OCI-M2 (cell line): Measurements from ENCODE around the gene ARMH1.
"Not testable (repeated sequence)": the region's sequence is repeated elsewhere in the genome, so short reads cannot be mapped to it uniquely, and the experiment has no call there.

Experiments
- DNase-seq: peaks from one replicate; lab custom pipeline; 2025; ENCODE audit not compliant: unreplicated experiment; lab: John Stamatoyannopoulos, UW

ARMH1 gene

DNA sequence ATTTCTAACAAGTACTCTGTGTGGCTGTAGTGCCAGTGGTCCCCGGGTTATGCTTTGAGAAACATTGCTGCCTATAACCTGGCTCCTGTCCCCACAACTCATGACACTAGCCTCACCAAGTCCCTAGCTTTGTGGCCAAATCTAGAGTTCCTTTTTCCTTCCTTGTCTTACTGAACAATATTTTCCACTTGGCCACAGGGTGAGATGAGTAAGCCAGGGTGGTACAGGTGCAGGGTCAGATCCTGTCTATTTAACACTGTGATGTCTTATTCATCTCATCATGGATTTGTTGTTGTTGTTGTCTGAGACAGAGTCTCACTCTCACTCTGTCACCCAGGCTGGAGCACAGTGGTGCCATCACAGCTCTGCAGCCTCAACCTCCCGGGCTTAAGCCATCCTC is 18.6 kb downstream of the ARMH1 start:
- DNase-seq = no peak

DNA sequence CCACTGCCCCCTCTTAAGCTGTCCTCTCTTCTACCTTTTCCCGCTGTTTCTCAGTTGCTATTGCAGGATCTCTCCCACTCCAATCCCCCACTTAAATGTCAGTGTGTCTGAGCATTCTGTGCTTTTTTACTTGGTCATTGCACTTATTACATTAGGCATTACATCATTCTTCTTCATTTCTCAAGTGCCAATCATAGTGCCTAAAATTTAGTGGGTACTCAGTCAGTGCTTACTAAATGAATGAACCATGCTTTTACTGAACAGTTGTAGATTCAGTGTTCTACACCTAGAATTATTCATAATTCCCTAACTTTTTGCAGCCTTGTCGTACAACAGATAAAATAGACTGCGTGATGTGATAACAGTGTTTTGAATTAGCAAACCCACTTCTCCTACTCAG is 19.4 kb downstream of the ARMH1 start:
- DNase-seq = no peak

DNA sequence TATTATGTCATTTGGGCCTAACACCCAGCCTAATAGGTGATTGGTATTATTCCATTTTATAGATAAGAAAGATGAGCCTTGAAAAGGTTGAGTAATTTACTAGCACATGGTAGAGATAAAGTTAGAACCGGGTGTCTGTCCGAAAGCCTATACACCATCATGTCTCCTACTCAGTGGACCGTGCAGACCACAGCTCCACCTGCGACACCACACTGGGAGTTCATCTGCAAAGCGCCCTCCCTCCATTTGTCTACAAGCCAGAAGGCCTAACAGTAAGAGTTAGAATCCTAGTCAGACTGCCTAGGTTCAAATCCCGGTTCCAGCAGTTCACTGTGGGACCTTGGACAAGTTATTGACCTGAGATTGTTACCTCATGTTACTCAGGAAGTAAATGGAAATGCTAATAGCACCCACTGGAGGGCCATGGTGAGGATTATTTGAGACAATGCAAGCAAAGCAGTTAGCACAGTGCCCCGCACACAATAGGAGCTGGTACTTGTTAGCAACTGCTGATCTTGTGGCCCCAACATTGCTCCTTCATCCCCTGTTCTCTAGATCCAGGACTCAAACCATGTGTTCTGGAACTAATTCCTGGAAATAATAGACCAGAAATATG is 20.5 kb downstream of the ARMH1 start:
- DNase-seq = no peak

GRCh38 chr1:44695671-44696070 is 21.2 kb downstream of the ARMH1 start:
- no peak for DNase-seq

GRCh38 chr1:44696101-44696500 is 21.6 kb downstream of the ARMH1 start:
- DNase-seq = no peak

- DNase-seq = no peak
These were observed 22.4 kb downstream of the ARMH1 start for GRCh38 chr1:44696789-44697345.

- DNase-seq = no peak
These were observed 23.6 kb downstream of the ARMH1 start for GRCh38 chr1:44698138-44698537.

- DNase-seq = not testable (repeated sequence)
These were observed 24.9 kb downstream of the ARMH1 start for GRCh38 chr1:44699375-44699774.

GRCh38 chr1:44700573-44700972 is 26.1 kb downstream of the ARMH1 start:
- DNase-seq = no peak

DNA sequence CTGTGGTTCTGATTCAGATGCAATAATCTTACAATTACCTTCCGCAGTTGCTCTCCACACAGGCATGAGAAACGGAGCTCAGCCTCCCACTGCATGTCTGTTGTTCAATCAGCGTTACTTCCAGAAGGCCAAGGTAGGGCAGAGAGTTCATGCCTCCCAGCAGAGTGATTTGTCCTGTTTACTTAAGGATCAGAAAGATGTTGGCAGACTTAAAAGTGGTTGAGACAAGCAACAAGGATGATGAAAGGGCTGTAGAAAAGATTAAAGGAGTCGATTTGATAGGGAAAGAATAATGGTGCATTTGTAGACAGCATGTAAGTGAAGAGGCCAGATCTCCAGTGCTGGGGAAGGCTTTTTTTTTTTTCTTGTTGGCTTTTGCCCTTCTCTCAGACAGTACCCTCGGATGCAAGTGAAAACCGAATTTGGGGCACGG is 26.6 kb downstream of the ARMH1 start:
- no peak for DNase-seq

- no peak for DNase-seq
These were observed 31.0 kb downstream of the ARMH1 start for GRCh38 chr1:44705470-44705869.

GRCh38 chr1:44705938-44706337 is 31.4 kb downstream of the ARMH1 start:
- DNase-seq = no peak

DNA sequence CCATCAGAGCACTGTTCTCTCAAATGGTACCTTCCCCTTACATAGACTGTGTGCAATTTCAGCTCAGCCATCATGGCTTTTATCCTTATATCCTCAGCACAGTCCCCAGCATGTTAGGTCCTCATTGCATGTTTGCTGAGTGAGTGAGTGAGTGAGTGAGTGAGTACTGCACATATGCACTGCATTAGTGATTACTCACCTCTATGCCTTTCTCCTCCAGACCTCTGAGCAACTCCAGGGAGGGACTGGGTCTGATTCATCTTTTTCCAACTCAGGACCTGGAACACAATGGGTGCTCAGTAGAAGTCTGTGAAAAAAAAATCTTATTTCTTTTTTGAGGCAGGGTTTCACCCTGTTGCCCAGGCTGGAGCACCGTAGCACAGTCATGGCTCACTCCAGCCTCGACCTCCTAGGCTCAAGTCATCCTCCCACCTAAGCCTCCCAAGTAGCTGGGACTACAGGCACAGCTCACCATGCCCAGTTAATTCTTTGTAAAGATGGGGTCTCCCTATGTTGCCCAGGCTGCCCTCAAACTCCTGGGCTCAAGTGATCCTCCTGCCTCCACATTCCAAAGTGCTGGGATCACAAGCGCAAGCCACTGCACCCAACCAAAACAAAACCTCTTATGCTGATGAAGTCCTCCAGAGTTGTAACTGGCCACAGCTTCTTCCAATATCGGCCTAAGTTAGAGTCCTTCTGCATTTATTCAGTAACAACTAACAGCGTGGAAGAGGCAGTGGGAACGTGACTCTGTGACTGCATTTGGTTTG is 32.8 kb downstream of the ARMH1 start:
- no peak for DNase-seq

GRCh38 chr1:44707959-44708831 is 33.7 kb downstream of the ARMH1 start:
- no peak for DNase-seq

- DNase-seq = no peak
These were observed 38.8 kb downstream of the ARMH1 start for GRCh38 chr1:44713321-44713781.

DNA sequence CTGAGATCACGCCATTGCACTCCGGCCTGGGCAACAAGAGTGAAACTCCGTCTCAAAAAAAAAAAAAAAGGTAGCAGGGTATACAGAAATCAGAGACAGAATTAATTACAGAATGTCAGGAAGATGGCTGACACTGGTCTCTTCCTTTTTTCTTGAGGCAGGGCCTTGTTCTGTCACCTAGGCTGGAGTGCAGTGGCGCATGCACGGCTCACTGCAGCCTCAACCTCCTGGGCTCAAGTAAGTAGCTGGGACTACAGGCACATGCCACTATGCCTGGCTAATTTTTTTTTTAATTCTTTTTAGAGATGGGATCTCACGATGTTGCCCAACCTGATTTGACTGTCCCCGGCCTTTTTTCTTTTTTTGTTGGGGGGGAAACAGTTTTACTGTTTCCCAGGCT is 40.0 kb downstream of the ARMH1 start:
- no peak for DNase-seq

GRCh38 chr1:44714944-44715571 is 40.5 kb downstream of the ARMH1 start:
- DNase-seq = peak; percentile 28

DNA sequence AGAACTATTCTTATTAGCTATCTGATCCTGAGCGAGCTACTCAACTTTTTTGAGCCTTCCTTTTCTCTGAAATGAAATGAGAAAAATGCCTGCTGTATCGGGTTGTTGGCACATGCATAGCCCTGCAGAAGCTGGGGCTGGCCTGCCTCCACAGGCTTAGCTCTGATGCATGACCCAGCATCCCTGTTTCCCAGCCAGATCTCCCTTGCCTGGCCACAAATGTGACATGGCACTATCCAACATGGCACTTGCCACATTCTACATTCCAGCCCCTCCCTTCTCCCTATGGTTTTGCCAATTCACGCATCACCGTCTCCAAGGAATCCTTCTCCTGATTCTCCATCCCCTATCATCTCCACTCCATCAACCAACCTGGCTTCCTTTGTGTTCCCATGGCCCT is 42.6 kb downstream of the ARMH1 start:
- DNase-seq = no peak

- DNase-seq = no peak
These were observed 43.1 kb downstream of the ARMH1 start for GRCh38 chr1:44717653-44718052.

DNA sequence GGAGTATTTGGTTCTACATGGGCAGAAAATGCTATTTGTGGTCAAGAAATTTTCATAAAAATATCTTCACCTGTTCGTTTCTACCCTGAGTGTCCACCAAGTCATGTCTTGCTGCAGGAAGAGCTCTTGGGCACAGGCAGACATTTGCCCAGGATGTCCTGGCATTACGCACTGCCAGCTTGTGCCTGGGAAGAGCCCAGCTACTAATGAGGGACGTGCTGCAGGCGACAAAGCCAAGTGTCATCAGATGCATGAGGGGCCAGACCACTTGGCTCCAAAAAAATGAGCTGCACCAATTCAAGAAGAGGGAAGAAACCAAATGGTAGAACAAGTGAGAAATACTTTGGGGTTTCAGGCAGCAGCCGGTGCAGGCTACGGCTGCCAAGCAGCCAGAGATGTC is 43.6 kb downstream of the ARMH1 start:
- DNase-seq = no peak

GRCh38 chr1:44719318-44719717 is 44.8 kb downstream of the ARMH1 start:
- DNase-seq = no peak
